H9 (cell line): ENCODE data around the gene KDM4D. TPM values are rescaled to one million over a fixed set of nuclear protein-coding genes. Genes with fewer than 3 reads are reported as not detected.

Source experiments
- DNase-seq: peaks from one replicate; pipeline ENCODE4 v3.0.0-alpha.2; 2017
- H2AFZ ChIP-seq: one replicate; pipeline ENCODE4 v1.6.1; 2013; ENCODE audit warnings: mild to moderate bottlenecking, low read length, control low read depth, moderate library complexity
- H2AK5ac ChIP-seq: 2 replicates; pipeline ENCODE4 v1.6.1; 2013; ENCODE audit warnings: low read length, control low read depth, mixed read lengths; ENCODE audit not compliant: insufficient read length
- H2BK120ac ChIP-seq: one replicate; pipeline ENCODE4 v1.6.1; 2013; ENCODE audit warnings: low read depth, mild to moderate bottlenecking, low read length, control low read depth, inconsistent platforms; ENCODE audit not compliant: poor library complexity, severe bottlenecking
- H2BK12ac ChIP-seq: 2 replicates; pipeline ENCODE4 v1.6.1; 2013; ENCODE audit warnings: low read length, control low read depth, mixed read lengths, low read depth; ENCODE audit not compliant: insufficient read length
- H2BK15ac ChIP-seq: 2 replicates; pipeline ENCODE4 v1.6.1; 2013; ENCODE audit warnings: low read depth, low read length, control low read depth
- H2BK20ac ChIP-seq: one replicate; pipeline ENCODE4 v1.6.1; 2013; ENCODE audit warnings: low read depth, mild to moderate bottlenecking, low read length, control low read depth, inconsistent platforms; ENCODE audit not compliant: poor library complexity, severe bottlenecking
- H2BK5ac ChIP-seq: 2 replicates; pipeline ENCODE4 v1.6.1; 2013; ENCODE audit warnings: low read length, control low read depth, mixed read lengths; ENCODE audit not compliant: insufficient read length
- H3K14ac ChIP-seq: 2 replicates; pipeline ENCODE4 v1.6.1; 2013; ENCODE audit warnings: low read length, control low read depth; ENCODE audit not compliant: insufficient read depth
- H3K18ac ChIP-seq: 2 replicates; pipeline ENCODE4 v1.6.1; 2013; ENCODE audit warnings: low read depth, mild to moderate bottlenecking, mixed read lengths, low read length, control low read depth; ENCODE audit not compliant: insufficient read length
- H3K23ac ChIP-seq: 2 replicates; pipeline ENCODE4 v1.6.1; 2013; ENCODE audit warnings: low read length, control low read depth, mixed read lengths, low read depth; ENCODE audit not compliant: insufficient read length
- H3K23me2 ChIP-seq: 2 replicates; pipeline ENCODE4 v1.6.1; 2013; ENCODE audit warnings: low read depth, mild to moderate bottlenecking, mixed read lengths, low read length, control low read depth; ENCODE audit not compliant: insufficient read length, poor library complexity, severe bottlenecking
- H3K27ac ChIP-seq: 2 replicates; pipeline ENCODE4 v1.5.1; 2013; ENCODE audit warnings: low read length, control low read depth, mixed read lengths, low read depth; ENCODE audit not compliant: insufficient read length
- H3K27me3 ChIP-seq: 2 replicates; pipeline ENCODE4 v1.6.1; 2013; ENCODE audit warnings: low read length, control low read depth, inconsistent platforms; ENCODE audit not compliant: insufficient read depth
- H3K4ac ChIP-seq: 2 replicates; pipeline ENCODE4 v1.6.1; 2013; ENCODE audit warnings: low read depth, mild to moderate bottlenecking, control low read depth, inconsistent platforms, low read length, moderate library complexity
- H3K4me1 ChIP-seq: 2 replicates; pipeline ENCODE4 v1.6.1; 2013; ENCODE audit warnings: low read length, control low read depth, inconsistent platforms; ENCODE audit not compliant: insufficient read depth
- H3K4me2 ChIP-seq: 2 replicates; pipeline ENCODE4 v1.6.1; 2013; ENCODE audit warnings: low read length, control low read depth, mixed read lengths; ENCODE audit not compliant: insufficient read length, insufficient read depth
- H3K56ac ChIP-seq: 2 replicates; pipeline ENCODE4 v1.6.1; 2013; ENCODE audit warnings: low read depth, mild to moderate bottlenecking, mixed read lengths, low read length, control low read depth; ENCODE audit not compliant: insufficient read length
- H3K79me1 ChIP-seq: 2 replicates; pipeline ENCODE4 v1.6.1; 2013; ENCODE audit warnings: low read depth, mild to moderate bottlenecking, moderate library complexity, low read length, control low read depth, inconsistent platforms; ENCODE audit not compliant: insufficient read depth, poor library complexity, severe bottlenecking
- H3K79me2 ChIP-seq: 2 replicates; pipeline ENCODE4 v1.6.1; 2013; ENCODE audit warnings: low read length, control low read depth, inconsistent platforms; ENCODE audit not compliant: insufficient read depth
- H3K9ac ChIP-seq: 2 replicates; pipeline ENCODE4 v1.6.1; 2013; ENCODE audit warnings: low read length, control low read depth, mixed read lengths; ENCODE audit not compliant: insufficient read length; ENCODE audit errors: extremely low read depth
- H3K9me3 ChIP-seq: one replicate; pipeline ENCODE4 v1.6.1; 2013; ENCODE audit warnings: low read depth, low read length, inconsistent platforms; ENCODE audit not compliant: control insufficient read depth
- H3T11ph ChIP-seq: one replicate; pipeline ENCODE4 v1.6.1; 2013; ENCODE audit warnings: mild to moderate bottlenecking, low read length, control low read depth, inconsistent platforms
- H4K20me1 ChIP-seq: one replicate; pipeline ENCODE4 v1.6.1; 2013; ENCODE audit not compliant: control insufficient read depth, insufficient read length, insufficient read depth
- H4K5ac ChIP-seq: 2 replicates; pipeline ENCODE4 v1.6.1; 2013; ENCODE audit warnings: low read depth, mild to moderate bottlenecking, mixed read lengths, low read length, control low read depth; ENCODE audit not compliant: insufficient read length
- H4K8ac ChIP-seq: replicated peaks from 2 replicates; pipeline ENCODE4 v1.6.1; 2013; ENCODE audit warnings: low read length, control low read depth, mixed read lengths, low read depth; ENCODE audit not compliant: insufficient read length
- H4K91ac ChIP-seq: 2 replicates; pipeline ENCODE4 v1.6.1; 2013; ENCODE audit warnings: low read depth, mild to moderate bottlenecking, moderate library complexity, mixed read lengths, low read length, control low read depth; ENCODE audit not compliant: insufficient read length
- H3K27ac Mint-ChIP-seq, 3 experiments: 2 replicates in 2 of 3; 3 replicates in 1 of 3; pipeline ENCODE4 v1.8.0; 2020 to 2021; ENCODE audit warnings: mixed read lengths in 3 of 3, mild to moderate bottlenecking in 1 of 3, moderate library complexity in 1 of 3
- H3K27me3 Mint-ChIP-seq: 2 replicates; pipeline ENCODE4 v1.8.0; 2021; ENCODE audit warnings: low read depth, mild to moderate bottlenecking, moderate library complexity, mixed read lengths
- H3K36me3 Mint-ChIP-seq, 3 experiments: 2 replicates in 2 of 3; 3 replicates in 1 of 3; pipeline ENCODE4 v1.8.0; 2020 to 2021; ENCODE audit warnings: low read depth in 3 of 3, mixed read lengths in 3 of 3; ENCODE audit not compliant: insufficient read depth in 1 of 3
- H3K4me1 Mint-ChIP-seq, 2 experiments: 2 replicates each; pipeline ENCODE4 v1.8.0; 2020; ENCODE audit warnings: mixed read lengths in 2 of 2
- H3K4me3 Mint-ChIP-seq, 2 experiments: 2 replicates in 1 of 2; 3 replicates in 1 of 2; pipeline ENCODE4 v1.8.0; 2020 to 2021; ENCODE audit warnings: mild to moderate bottlenecking in 2 of 2, mixed read lengths in 2 of 2, moderate library complexity in 1 of 2
- H3K9me3 Mint-ChIP-seq, 2 experiments: 2 replicates in 1 of 2; 3 replicates in 1 of 2; pipeline ENCODE4 v1.8.0; 2020; ENCODE audit warnings: mild to moderate bottlenecking in 2 of 2, mixed read lengths in 2 of 2, moderate library complexity in 1 of 2
- WGBS: extraction: QIAGEN DNeasy Blood & Tissue Kit; methylation state at CpG from one replicate; pipeline ENCODE4 v1.1.7; 2013; ENCODE audit warnings: missing lambda C conversion rate, low lambda C conversion rate, mixed read lengths; ENCODE audit not compliant: insufficient read length; ENCODE audit errors: extremely low coverage; 5-methylcytosine and 5-hydroxymethylcytosine counted together
- total RNA-seq: library from RNA; stranded (reverse); gene quantifications from 2 replicates; pipeline ENCODE4 v1.2.1, GENCODE V29; 2021
- TF ChIP-seq, protein P1 (sequence below): fragments of 200-600 bp; sonication (generic); conservative IDR thresholded peaks from 3 replicates; pipeline ENCODE4 v1.8.0; 2021; ENCODE audit warnings: antibody characterized with exemption, mild to moderate bottlenecking

KDM4D gene
- total RNA-seq, 1 experiment from 2014 or later = 1.9 TPM

DNA sequence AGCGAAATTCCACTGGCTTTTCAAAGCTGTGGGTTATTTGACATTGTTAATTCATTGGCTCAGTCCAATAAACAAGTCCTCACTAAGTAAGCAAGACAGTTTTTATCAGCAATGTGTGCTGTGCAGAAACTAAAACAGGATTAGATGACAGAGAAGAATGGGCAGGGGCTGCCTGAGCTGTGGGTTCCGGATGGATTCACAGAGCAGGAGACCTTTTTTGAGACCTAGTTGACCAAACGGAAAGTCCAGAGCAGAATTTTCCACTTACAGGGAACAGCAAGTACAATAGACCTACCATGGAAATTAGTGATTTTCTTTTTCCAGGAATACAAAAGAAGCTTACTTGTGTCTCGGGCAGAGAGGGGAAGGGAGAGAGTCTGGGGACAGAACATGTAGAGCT, 70.5 kb downstream of the KDM4D start:
- no peaks in the 10 kb centered on the region for H3K23me2 ChIP-seq
- no peak overlapping the region for H2AK5ac ChIP-seq
- no peak overlapping the region for H3K4me2 ChIP-seq
- no peaks in the 10 kb centered on the region for H3K27me3 ChIP-seq
- no peaks in the 10 kb centered on the region for H3K79me1 ChIP-seq
- H3K36me3 Mint-ChIP-seq = no peaks in the 10 kb centered on the region
- no peak overlapping the region for H3T11ph ChIP-seq
- no peaks in the 10 kb centered on the region for H3K9me3 Mint-ChIP-seq
- no peak overlapping the region for H4K8ac ChIP-seq
- H3K9ac ChIP-seq = no peak overlapping the region
- no peak overlapping the region for H4K5ac ChIP-seq
- no peaks in the 10 kb centered on the region for H3K4me1 Mint-ChIP-seq
- H3K18ac ChIP-seq = no peak overlapping the region
- no peak overlapping the region for H3K27ac Mint-ChIP-seq
- H3K14ac ChIP-seq = no peak overlapping the region
- TF ChIP-seq, protein P1, sequence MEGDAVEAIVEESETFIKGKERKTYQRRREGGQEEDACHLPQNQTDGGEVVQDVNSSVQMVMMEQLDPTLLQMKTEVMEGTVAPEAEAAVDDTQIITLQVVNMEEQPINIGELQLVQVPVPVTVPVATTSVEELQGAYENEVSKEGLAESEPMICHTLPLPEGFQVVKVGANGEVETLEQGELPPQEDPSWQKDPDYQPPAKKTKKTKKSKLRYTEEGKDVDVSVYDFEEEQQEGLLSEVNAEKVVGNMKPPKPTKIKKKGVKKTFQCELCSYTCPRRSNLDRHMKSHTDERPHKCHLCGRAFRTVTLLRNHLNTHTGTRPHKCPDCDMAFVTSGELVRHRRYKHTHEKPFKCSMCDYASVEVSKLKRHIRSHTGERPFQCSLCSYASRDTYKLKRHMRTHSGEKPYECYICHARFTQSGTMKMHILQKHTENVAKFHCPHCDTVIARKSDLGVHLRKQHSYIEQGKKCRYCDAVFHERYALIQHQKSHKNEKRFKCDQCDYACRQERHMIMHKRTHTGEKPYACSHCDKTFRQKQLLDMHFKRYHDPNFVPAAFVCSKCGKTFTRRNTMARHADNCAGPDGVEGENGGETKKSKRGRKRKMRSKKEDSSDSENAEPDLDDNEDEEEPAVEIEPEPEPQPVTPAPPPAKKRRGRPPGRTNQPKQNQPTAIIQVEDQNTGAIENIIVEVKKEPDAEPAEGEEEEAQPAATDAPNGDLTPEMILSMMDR = no peak
- no peak overlapping the region for H3K23ac ChIP-seq
- peaks cover 29% of the 10 kb centered on the region for H3K27me3 Mint-ChIP-seq
- no peak overlapping the region for H2BK120ac ChIP-seq
- no peak overlapping the region for H2AFZ ChIP-seq
- H3K9me3 ChIP-seq = no peaks in the 10 kb centered on the region
- H3K4me3 Mint-ChIP-seq = no peak overlapping the region
- no peak overlapping the region for H3K56ac ChIP-seq
- no peak overlapping the region for H3K4ac ChIP-seq
- WGBS = no CpG with 5 or more reads among the region's 4 CpGs
- H2BK15ac ChIP-seq = no peak overlapping the region
- no peak overlapping the region for H3K27ac ChIP-seq
- H2BK20ac ChIP-seq = no peak overlapping the region
- H4K91ac ChIP-seq = no peak overlapping the region
- H2BK12ac ChIP-seq = no peak overlapping the region
- no peaks in the 10 kb centered on the region for H3K4me1 ChIP-seq
- DNase-seq = no peak
- no peak overlapping the region for H2BK5ac ChIP-seq
- no peaks in the 10 kb centered on the region for H4K20me1 ChIP-seq
- H3K79me2 ChIP-seq = no peaks in the 10 kb centered on the region
